Mesothelial cell of epicardium (in vitro differentiated cells): ENCODE data around the gene ONECUT2. TPM values are rescaled to one million over a fixed set of nuclear protein-coding genes. Genes with fewer than 3 reads are reported as not detected.

Experiments
- DNase-seq, 2 experiments: peaks; one replicate each; pipeline ENCODE4 v3.0.0; 2021; ENCODE audit warnings: low spot score in 2 of 2; ENCODE audit not compliant: unreplicated experiment in 2 of 2
- H3K27ac Mint-ChIP-seq: 2 replicates; pipeline ENCODE4 v1.8.0; 2021; ENCODE audit warnings: mixed read lengths
- H3K27me3 Mint-ChIP-seq: 2 replicates; pipeline ENCODE4 v1.8.0; 2021; ENCODE audit warnings: low read depth, mixed read lengths
- H3K36me3 Mint-ChIP-seq: 2 replicates; pipeline ENCODE4 v1.8.0; 2021; ENCODE audit warnings: mixed read lengths
- H3K4me1 Mint-ChIP-seq: 2 replicates; pipeline ENCODE4 v1.8.0; 2021; ENCODE audit warnings: mixed read lengths
- H3K4me3 Mint-ChIP-seq: 2 replicates; pipeline ENCODE4 v1.8.0; 2021; ENCODE audit warnings: mild to moderate bottlenecking, moderate library complexity, mixed read lengths
- H3K9me3 Mint-ChIP-seq: 2 replicates; pipeline ENCODE4 v1.8.0; 2021; ENCODE audit warnings: mixed read lengths
- CTCF ChIP-seq: fragments of 200-600 bp; sonication (generic); IDR thresholded peaks from one replicate; pipeline ENCODE4 v1.5.0; 2021; ENCODE audit warnings: antibody characterized with exemption; ENCODE audit not compliant: unreplicated experiment
- total RNA-seq: library from RNA; stranded (reverse); gene quantifications from 3 replicates; pipeline ENCODE4 v1.2.1, GENCODE V29; 2021

Gene ONECUT2
- total RNA-seq, 1 donor from 2014 or later = 0.09 TPM

GRCh38 chr18:57440331-57441070, 5.3 kb downstream of the ONECUT2 start:
- Mint-ChIP-seq H3K27me3 (peaks cover 98% of the 10 kb centered on the region), H3K36me3 (no peaks in the 10 kb centered on the region), H3K27ac (no peak overlapping the region), H3K4me3 (no peak overlapping the region), H3K9me3 (no peaks in the 10 kb centered on the region), H3K4me1 (peaks cover 30% of the 10 kb centered on the region)
- no peak for DNase-seq
- no peak for TF ChIP-seq CTCF

DNA sequence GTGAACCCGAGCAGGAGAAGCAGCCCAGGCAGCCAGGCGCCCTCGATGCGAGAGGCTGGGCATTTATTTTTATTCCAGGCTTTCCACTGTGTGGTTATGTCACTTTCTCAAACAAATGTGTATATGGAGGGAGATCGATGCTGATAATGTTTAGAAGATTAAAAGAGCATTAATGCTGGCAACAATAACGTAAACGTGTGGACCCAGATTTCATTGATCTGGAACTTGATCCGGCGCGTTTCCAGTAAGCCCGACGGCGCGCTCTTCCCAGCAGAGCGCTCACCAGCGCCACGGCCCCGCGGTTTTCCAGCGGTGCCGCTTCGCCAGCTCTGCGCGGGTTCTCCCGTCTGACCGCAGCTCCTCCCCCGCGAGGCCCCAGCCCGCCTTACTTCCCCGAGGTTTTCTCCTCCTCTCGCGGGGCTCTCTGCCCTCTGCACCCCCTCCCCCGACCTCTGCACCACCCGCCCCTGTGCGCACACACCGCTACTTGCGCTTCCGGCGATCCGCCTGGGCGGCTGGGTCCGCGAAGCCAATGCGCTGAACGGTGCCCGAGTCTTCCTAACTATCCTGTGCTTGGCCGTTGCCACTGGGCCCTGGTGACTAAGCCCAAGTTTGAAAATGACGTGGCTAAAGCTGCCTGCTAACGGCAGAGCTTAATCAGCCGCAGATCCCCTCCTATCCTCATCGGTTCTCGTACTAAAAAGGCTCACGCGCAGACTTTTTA, 6.1 kb downstream of the ONECUT2 start:
- no peak for TF ChIP-seq CTCF
- H3K4me3 Mint-ChIP-seq = no peak overlapping the region
- peaks cover 100% of the 10 kb centered on the region for H3K27me3 Mint-ChIP-seq
- H3K27ac Mint-ChIP-seq = no peak overlapping the region
- H3K9me3 Mint-ChIP-seq = no peaks in the 10 kb centered on the region
- H3K4me1 Mint-ChIP-seq = peaks cover 27% of the 10 kb centered on the region
- no peak for DNase-seq
- H3K36me3 Mint-ChIP-seq = no peaks in the 10 kb centered on the region

DNA sequence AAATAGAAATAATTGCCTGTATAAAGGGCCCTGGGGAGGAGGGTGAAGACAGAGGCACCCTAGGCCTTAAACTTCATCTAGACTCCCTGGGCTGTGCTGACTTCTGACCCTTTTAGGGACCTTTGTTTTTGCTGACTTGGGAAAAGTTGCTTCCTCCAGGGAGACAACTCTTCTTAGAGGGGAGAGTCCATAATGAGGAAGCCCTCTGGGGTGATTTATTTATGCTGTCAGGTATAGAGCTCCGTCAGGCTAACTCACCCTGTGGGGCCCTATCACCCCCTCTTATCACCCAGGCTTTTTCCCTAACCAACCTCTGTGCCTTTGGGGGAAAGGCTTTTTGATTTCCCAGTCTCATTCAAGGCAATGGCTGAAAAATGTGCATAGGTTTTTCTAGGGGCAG, 8.1 kb downstream of the ONECUT2 start:
- no peak for DNase-seq
- Mint-ChIP-seq H3K27me3 (peaks cover 96% of the 10 kb centered on the region), H3K4me1 (peaks cover 14% of the 10 kb centered on the region), H3K9me3 (no peaks in the 10 kb centered on the region), H3K36me3 (no peaks in the 10 kb centered on the region), H3K4me3 (no peak overlapping the region), H3K27ac (no peak overlapping the region)
- TF ChIP-seq CTCF = no peak

DNA sequence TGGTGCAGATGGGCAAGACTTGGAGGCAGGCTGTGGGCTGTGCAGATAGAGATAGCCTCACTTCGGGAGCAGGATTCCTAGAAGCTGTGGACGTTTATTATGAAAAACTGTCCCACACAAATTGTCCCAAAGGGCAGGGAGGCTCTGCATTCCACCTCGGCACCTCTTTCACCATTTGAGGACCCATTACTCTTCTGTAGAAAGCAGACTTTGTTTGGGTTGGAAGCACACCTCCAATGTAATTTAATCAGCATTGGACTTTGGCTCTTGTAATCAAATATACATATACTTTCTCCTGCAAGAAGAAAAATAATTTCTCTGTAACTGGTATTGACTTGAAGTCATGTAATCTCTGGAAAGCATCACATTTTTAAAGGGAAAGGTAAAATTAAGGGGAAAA, 8.5 kb downstream of the ONECUT2 start:
- no peak overlapping the region for H3K4me3 Mint-ChIP-seq

DNA sequence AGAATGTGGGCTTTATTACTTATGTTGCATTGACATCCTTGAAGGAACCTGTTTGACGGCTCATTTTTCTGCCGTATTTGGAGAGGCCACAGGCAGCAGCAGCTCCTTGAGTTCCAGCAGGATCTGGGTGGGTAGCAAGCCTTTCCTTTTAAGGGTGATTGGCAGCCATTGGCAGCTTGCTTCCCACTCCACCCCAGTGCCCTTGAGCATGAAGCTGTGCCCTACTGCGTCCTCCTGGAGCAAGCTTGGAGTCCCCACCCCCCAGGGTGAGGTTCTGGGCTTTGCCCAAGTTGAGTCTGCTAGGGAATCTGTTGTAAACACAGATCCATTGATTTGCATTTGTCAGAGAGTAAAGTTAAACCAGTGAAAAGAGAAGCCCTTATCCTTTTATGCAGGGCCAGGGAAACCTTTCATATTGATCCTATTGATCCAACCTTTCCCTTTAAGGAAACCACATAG, 9.2 kb downstream of the ONECUT2 start:
- DNase-seq = no peak
- Mint-ChIP-seq H3K4me3 (no peak overlapping the region), H3K4me1 (peaks cover 4% of the 10 kb centered on the region), H3K9me3 (no peaks in the 10 kb centered on the region), H3K36me3 (no peaks in the 10 kb centered on the region), H3K27ac (no peak overlapping the region), H3K27me3 (peaks cover 94% of the 10 kb centered on the region)
- TF ChIP-seq CTCF = no peak

More for the DNA sequence above, 8.5 kb downstream of the ONECUT2 start:
- no peak for DNase-seq
- Mint-ChIP-seq H3K36me3 (no peaks in the 10 kb centered on the region), H3K4me1 (peaks cover 11% of the 10 kb centered on the region), H3K27ac (no peak overlapping the region), H3K9me3 (no peaks in the 10 kb centered on the region), H3K27me3 (peaks cover 96% of the 10 kb centered on the region)
- TF ChIP-seq CTCF = no peak
